Ovary (tissue), 9 donors: Measurements from ENCODE around the gene KDM5C. TPM values are rescaled to one million over a fixed set of nuclear protein-coding genes. Genes with fewer than 3 reads are reported as not detected.

Experiments used
- DNase-seq, 5 donors: peaks; one replicate each; pipeline ENCODE4 v3.0.0-alpha.2; 2019 to 2020
- H3K27ac ChIP-seq, 2 donors: fragments of 200-600 bp; one replicate each; pipeline versions ENCODE4 v1.5.1 to v1.8.0; 2019 to 2022
- H3K27me3 ChIP-seq: fragments of 200-600 bp; one replicate; pipeline ENCODE4 v1.8.0; 2022
- H3K36me3 ChIP-seq: fragments of 200-600 bp; sonication (generic); one replicate; pipeline ENCODE4 v1.5.1; 2019
- H3K4me1 ChIP-seq: one replicate; pipeline ENCODE4 v1.8.1; 2013; ENCODE audit warnings: mild to moderate bottlenecking, moderate library complexity; ENCODE audit not compliant: insufficient read depth
- H3K4me3 ChIP-seq: fragments of 200-600 bp; sonication (generic); one replicate; pipeline ENCODE4 v1.5.1; 2017
- H3K9me3 ChIP-seq, 2 donors: fragments of 200-600 bp in 1 of 2; sonication (generic) in 1 of 2; one replicate each; pipeline versions ENCODE4 v1.5.1 to v1.8.1; 2013 to 2019; ENCODE audit warnings: mild to moderate bottlenecking in 1 of 2, moderate library complexity in 1 of 2
- CTCF ChIP-seq, 3 donors: fragments of 450-650 bp in 2 of 3; fragments of 200-600 bp in 1 of 3; IDR thresholded peaks; one replicate each; pipeline versions ENCODE4 v1.5.1 to v1.8.0; 2016 to 2022; ENCODE audit warnings: antibody characterized with exemption in 3 of 3, mild to moderate bottlenecking in 1 of 3
- EP300 ChIP-seq: sonication (generic); formaldehyde crosslinking; IDR thresholded peaks from one replicate; pipeline ENCODE4 v1.6.1; 2017; ENCODE audit warnings: antibody characterized with exemption
- POLR2A ChIP-seq: fragments of 450-650 bp; IDR thresholded peaks from one replicate; pipeline ENCODE4 v1.6.1; 2017; ENCODE audit warnings: antibody characterized with exemption, mild to moderate bottlenecking, moderate library complexity
- WGBS, 3 donors: extraction: QIAGEN DNeasy Blood & Tissue Kit in 1 of 3; methylation state at CpG; one replicate each; pipeline versions ENCODE4 v1.1.5 to v1.1.7; 2013 to 2017; 5-methylcytosine and 5-hydroxymethylcytosine counted together
- intact Hi-C, 4 donors: fragments of 100-400 bp; cut with DNase I; formaldehyde crosslinking; loops; one replicate each; pipeline versions ENCODE4 v1.11.0 to v1.15.1; 2022 to 2023
- polyA plus RNA-seq, 2 donors: library from polyadenylated mRNA; stranded (reverse); fragments of 200-250 nt in 1 of 2; fragments of 350-450 nt in 1 of 2; fragmentation: Illumina TruSeq in 1 of 2; extraction: RNeasy Lipid Tissue Mini Kit (QIAGEN cat#74804) in 1 of 2; gene quantifications; one replicate each; pipeline ENCODE4 v1.2.3, GENCODE V29; 2013 to 2014
- total RNA-seq, 7 donors: library from RNA; depleted of rRNA in 2 of 7; stranded (reverse); fragments of >200 nt in 2 of 7; fragmentation: NEBNext Ultra II Directional in 3 of 7; extraction: Animal tissue kit (Norgen Biotek cat#: 25700) in 3 of 7; gene quantifications; one replicate each; pipeline versions ENCODE4 v1.1.0 to v1.2.4, GENCODE V29; 2016 to 2023
- donor health status: DM: no; HTN: no; CAD: no; lungs with moderate emphysema.
- donor health status: DM: no; HTN: no; CAD: no.
- donor health status: Bipolar disorder and iron deficiency.
- donor health status: DM: yes; HTN: yes; CAD: no.
- donor health status: DM: no; HTN: no; CAD: no.
- donor health status: DM: yes; HTN: yes; CAD: no.

KDM5C gene
- total and polyA plus RNA-seq, 9 donors: 41.4 to 121 (median 95.2) TPM

- Histone ChIP-seq H3K9me3 (no peaks in the 10 kb centered on the region), H3K4me1 (no peaks in the 10 kb centered on the region), H3K4me3 (no peak overlapping the region), H3K36me3 (no peaks in the 10 kb centered on the region), H3K27me3 (no peaks in the 10 kb centered on the region), H3K27ac (no peak overlapping the region)
- no peak for TF ChIP-seq POLR2A
- no peak for TF ChIP-seq EP300
- 80 to 89% (median 87%) methylated on average over 3 of the region's 3 CpGs for WGBS, 3 donors
- intact Hi-C loops: no loop called here
- no peak for DNase-seq
These were observed 28.4 kb upstream of the KDM5C start for GRCh38 chrX:53253293-53254020.

- no peak overlapping the region for H3K4me3 ChIP-seq
- H3K4me1 ChIP-seq: no peaks in the 10 kb centered on the region
- H3K36me3 ChIP-seq: no peaks in the 10 kb centered on the region
- no peaks in the 10 kb centered on the region for H3K27me3 ChIP-seq
- H3K27ac ChIP-seq: no peak overlapping the region
- TF ChIP-seq EP300 (no peak), CTCF (IDR thresholded peaks at IDR 0.05) (no peak), POLR2A (no peak)
- no peak for DNase-seq
- WGBS, 3 donors: 12 to 41% (median 26%) methylated on average over 2 of the region's 2 CpGs
- no peaks in the 10 kb centered on the region for H3K9me3 ChIP-seq
- intact Hi-C loops: no loop called here
These were observed 26.3 kb upstream of the KDM5C start for GRCh38 chrX:53251307-53251706.

GRCh38 chrX:53250556-53250955 lies 25.5 kb upstream of the KDM5C start:
- no peaks in the 10 kb centered on the region for H3K9me3 ChIP-seq
- intact Hi-C loops: no loop called here
- H3K27ac ChIP-seq: no peak overlapping the region
- H3K4me1 ChIP-seq: no peaks in the 10 kb centered on the region
- H3K36me3 ChIP-seq: no peaks in the 10 kb centered on the region
- no peak for TF ChIP-seq POLR2A
- TF ChIP-seq EP300: no peak
- TF ChIP-seq CTCF (IDR thresholded peaks at IDR 0.05): no peak
- 87 to 91% (median 89%) methylated on average over 13 to 19 of the region's 19 CpGs for WGBS, 3 donors
- H3K27me3 ChIP-seq: no peaks in the 10 kb centered on the region
- H3K4me3 ChIP-seq: no peak overlapping the region
- DNase-seq: no peak

DNA sequence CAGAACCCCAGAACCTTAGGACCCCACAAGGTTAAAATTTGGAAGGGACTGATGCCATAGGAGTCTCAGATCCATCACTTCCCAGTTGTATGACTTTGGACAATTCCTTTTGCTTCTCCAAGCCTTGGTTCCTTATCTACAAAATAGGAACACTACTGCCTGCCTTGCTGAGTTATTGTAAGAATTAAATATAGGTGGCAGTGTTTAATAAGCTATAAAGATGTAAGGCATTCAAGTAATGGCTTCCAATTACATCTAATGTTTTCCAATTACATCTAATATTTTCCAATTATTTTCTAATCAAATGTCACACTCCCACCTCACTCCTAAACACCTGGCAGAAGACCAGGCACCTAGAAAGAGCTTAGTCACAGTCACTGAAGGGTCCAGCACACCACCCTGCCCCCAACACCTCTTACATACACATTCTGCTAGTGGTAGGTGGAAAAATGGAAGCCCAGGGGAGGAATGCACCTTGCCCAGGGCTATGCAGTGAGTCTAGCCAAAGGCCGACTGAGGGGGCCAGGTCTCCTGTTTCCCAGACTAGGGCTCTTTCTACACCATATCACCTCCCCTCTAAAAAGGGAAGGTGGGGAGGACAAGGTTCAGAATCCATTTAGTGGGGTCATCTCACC lies 24.5 kb upstream of the KDM5C start:
- WGBS, 3 donors: 80 to 92% (median 87%) methylated on average over 1 of the region's 1 CpG

More for the DNA sequence above, 24.5 kb upstream of the KDM5C start:
- Histone ChIP-seq H3K9me3 (no peaks in the 10 kb centered on the region), H3K36me3 (no peaks in the 10 kb centered on the region), H3K4me1 (no peaks in the 10 kb centered on the region), H3K4me3 (no peak overlapping the region), H3K27ac (no peak overlapping the region), H3K27me3 (no peaks in the 10 kb centered on the region)
- DNase-seq: no peak
- TF ChIP-seq CTCF (IDR thresholded peaks at IDR 0.05): no peak
- no peak for TF ChIP-seq POLR2A
- TF ChIP-seq EP300: no peak
- intact Hi-C loops: no loop called here
